SH-SY5Y (cell line): ENCODE results near the gene CASQ1.

Source experiments
- GATA2 ChIP-seq: IDR thresholded peaks from 2 replicates; pipeline ENCODE4 v1.6.1; 2011; ENCODE audit warnings: mild to moderate bottlenecking, low read depth, low read length
- GATA3 ChIP-seq: IDR thresholded peaks from 2 replicates; pipeline ENCODE4 v1.6.1; 2011; ENCODE audit warnings: low read depth, mild to moderate bottlenecking, low read length, moderate library complexity

The CASQ1 gene

GRCh38 chr1:160178731-160179130, 11.6 kb upstream of the CASQ1 start:
- TF ChIP-seq GATA3 (no peak), GATA2 (no peak)

- TF ChIP-seq GATA3 (no peak), GATA2 (no peak)
Observed at GRCh38 chr1:160179336-160179735, 11.0 kb upstream of the CASQ1 start.

GRCh38 chr1:160186246-160186645, 4.1 kb upstream of the CASQ1 start:
- no peak for TF ChIP-seq GATA3
- TF ChIP-seq GATA2, result no peak

- TF ChIP-seq GATA3 (no peak), GATA2 (no peak)
Observed at GRCh38 chr1:160186729-160187128, 3.6 kb upstream of the CASQ1 start.

GRCh38 chr1:160187407-160187806, 3.0 kb upstream of the CASQ1 start:
- TF ChIP-seq GATA2 (no peak), GATA3 (no peak)

GRCh38 chr1:160188341-160188740, 2.0 kb upstream of the CASQ1 start:
- TF ChIP-seq GATA3 (no peak), GATA2 (no peak)

- TF ChIP-seq GATA3 (no peak), GATA2 (no peak)
Observed at GRCh38 chr1:160191756-160192155, 1.4 kb downstream of the CASQ1 start.

- no peak for TF ChIP-seq GATA3
- no peak for TF ChIP-seq GATA2
Observed at GRCh38 chr1:160192234-160192633, 1.9 kb downstream of the CASQ1 start.

GRCh38 chr1:160193091-160193819, 2.9 kb downstream of the CASQ1 start:
- TF ChIP-seq GATA3 (no peak), GATA2 (no peak)

- TF ChIP-seq GATA2, result no peak
- no peak for TF ChIP-seq GATA3
Observed at GRCh38 chr1:160193832-160194736, 3.7 kb downstream of the CASQ1 start.

- TF ChIP-seq GATA2, result no peak
Observed at GRCh38 chr1:160194737-160195059, 4.3 kb downstream of the CASQ1 start.

- no peak for TF ChIP-seq GATA3
- TF ChIP-seq GATA2, result no peak
Observed at GRCh38 chr1:160196143-160196542, 5.8 kb downstream of the CASQ1 start.

GRCh38 chr1:160197231-160197630, 6.9 kb downstream of the CASQ1 start:
- TF ChIP-seq GATA2 (no peak), GATA3 (no peak)

- TF ChIP-seq GATA3 (no peak), GATA2 (no peak)
Observed at GRCh38 chr1:160200786-160201185, 10.4 kb downstream of the CASQ1 start.
